ENCODE measurements around the gene PCDHB2. TPM values are rescaled to one million over a fixed set of nuclear protein-coding genes. Genes with fewer than 3 reads are reported as not detected.
"Not testable (repeated sequence)": the region's sequence is repeated elsewhere in the genome, so short reads cannot be mapped to it uniquely, and the experiment has no call there.

Gene PCDHB2
- total RNA-seq, 1 experiment from 2014 or later: 2.4 TPM

GRCh38 chr5:141100243-141100805 is 5.9 kb downstream of the PCDHB2 start, which contains the start of gene PCDHB3:
Gene PCDHB3, plus strand, starts transcription at chr5:141100473. Its CDS starts 177 bp downstream, at chr5:141100650.
- ChIA-PET POLR2A (no interaction called here), CTCF (interaction anchor here (0.8 to 1.1 kb wide), 3 partner anchors 14 to 225 kb away, joined by 3 to 4 read pairs (median 3); partner anchors contain the start of gene PCDHB16)
- Mint-ChIP-seq H3K36me3 (ENCODE audit: insufficient read depth, unreplicated experiment) (no peaks in the 10 kb centered on the region), H3K27me3 (ENCODE audit: insufficient read depth, unreplicated experiment) (no peaks in the 10 kb centered on the region), H3K4me1 (ENCODE audit: insufficient read depth, unreplicated experiment) (no peaks in the 10 kb centered on the region), H3K27ac (ENCODE audit: low read depth, unreplicated experiment) (no peak within 1 kb of the TSS), H3K4me3 (ENCODE audit: unreplicated experiment) (no peak within 1 kb of the TSS), H3K9me3 (ENCODE audit: unreplicated experiment) (peaks cover 7% of the 10 kb centered on the region)
- intact Hi-C loops (cut with micrococcal nuclease): no loop called here
- peak; percentile 50 for DNase-seq (ENCODE audit: unreplicated experiment)
- no TSS peak for BruUV-seq (replicated peaks)
- peak; percentile 28 for TF ChIP-seq CTCF (IDR thresholded peaks at IDR 0.05; ENCODE audit: unreplicated experiment)

GRCh38 chr5:141101059-141101458 is 6.6 kb downstream of the PCDHB2 start:
- no peak overlapping the region for H3K27ac Mint-ChIP-seq (ENCODE audit: low read depth, unreplicated experiment)
- POLR2A ChIA-PET: no interaction called here
- H3K27me3 Mint-ChIP-seq (ENCODE audit: insufficient read depth, unreplicated experiment): no peaks in the 10 kb centered on the region
- no peak overlapping the region for H3K4me3 Mint-ChIP-seq (ENCODE audit: unreplicated experiment)
- H3K36me3 Mint-ChIP-seq (ENCODE audit: insufficient read depth, unreplicated experiment): no peaks in the 10 kb centered on the region
- intact Hi-C loops (cut with micrococcal nuclease): no loop called here
- no peak for TF ChIP-seq CTCF (IDR thresholded peaks at IDR 0.05; ENCODE audit: unreplicated experiment)
- CTCF ChIA-PET: interaction anchor here (0.8 to 1.1 kb wide), 3 partner anchors 15 to 225 kb away, joined by 3 to 4 read pairs (median 3); partner anchors contain the start of gene PCDHB16
- no peak for DNase-seq (ENCODE audit: unreplicated experiment)
- peaks cover 7% of the 10 kb centered on the region for H3K9me3 Mint-ChIP-seq (ENCODE audit: unreplicated experiment)
- BruUV-seq (replicated peaks): no TSS peak
- H3K4me1 Mint-ChIP-seq (ENCODE audit: insufficient read depth, unreplicated experiment): no peaks in the 10 kb centered on the region

GRCh38 chr5:141102070-141102469 is 7.7 kb downstream of the PCDHB2 start:
- H3K4me1 Mint-ChIP-seq (ENCODE audit: insufficient read depth, unreplicated experiment); H3K36me3 Mint-ChIP-seq (ENCODE audit: insufficient read depth, unreplicated experiment); CTCF ChIA-PET; H3K27ac Mint-ChIP-seq (ENCODE audit: low read depth, unreplicated experiment); H3K9me3 Mint-ChIP-seq (ENCODE audit: unreplicated experiment); DNase-seq (ENCODE audit: unreplicated experiment); H3K4me3 Mint-ChIP-seq (ENCODE audit: unreplicated experiment); intact Hi-C loops (cut with micrococcal nuclease); BruUV-seq (replicated peaks); POLR2A ChIA-PET; H3K27me3 Mint-ChIP-seq (ENCODE audit: insufficient read depth, unreplicated experiment): not testable (repeated sequence)

- H3K4me1 Mint-ChIP-seq (ENCODE audit: insufficient read depth, unreplicated experiment); H3K4me3 Mint-ChIP-seq (ENCODE audit: unreplicated experiment); H3K36me3 Mint-ChIP-seq (ENCODE audit: insufficient read depth, unreplicated experiment); H3K9me3 Mint-ChIP-seq (ENCODE audit: unreplicated experiment); intact Hi-C loops (cut with micrococcal nuclease); POLR2A ChIA-PET; H3K27ac Mint-ChIP-seq (ENCODE audit: low read depth, unreplicated experiment); DNase-seq (ENCODE audit: unreplicated experiment); CTCF ChIA-PET; BruUV-seq (replicated peaks); H3K27me3 Mint-ChIP-seq (ENCODE audit: insufficient read depth, unreplicated experiment): not testable (repeated sequence)
These were observed 8.1 kb downstream of the PCDHB2 start for GRCh38 chr5:141102471-141102870.

- intact Hi-C loops (cut with micrococcal nuclease): no loop called here
- DNase-seq (ENCODE audit: unreplicated experiment): no peak
- no TSS peak for BruUV-seq (replicated peaks)
- H3K27me3 Mint-ChIP-seq (ENCODE audit: insufficient read depth, unreplicated experiment): no peaks in the 10 kb centered on the region
- H3K36me3 Mint-ChIP-seq (ENCODE audit: insufficient read depth, unreplicated experiment): no peaks in the 10 kb centered on the region
- H3K9me3 Mint-ChIP-seq (ENCODE audit: unreplicated experiment): peaks cover 4% of the 10 kb centered on the region
- H3K4me3 Mint-ChIP-seq (ENCODE audit: unreplicated experiment): no peak overlapping the region
- no peaks in the 10 kb centered on the region for H3K4me1 Mint-ChIP-seq (ENCODE audit: insufficient read depth, unreplicated experiment)
- ChIA-PET CTCF (no interaction called here), POLR2A (interaction anchor here (1.0 kb wide), 1 partner anchor 28 kb away, joined by 3 read pairs; no protein-coding TSS in a partner anchor)
- H3K27ac Mint-ChIP-seq (ENCODE audit: low read depth, unreplicated experiment): no peak overlapping the region
- TF ChIP-seq CTCF (IDR thresholded peaks at IDR 0.05; ENCODE audit: unreplicated experiment): no peak
These were observed 10.9 kb downstream of the PCDHB2 start for GRCh38 chr5:141105350-141105749.

All from MCF 10A (cell line).